Astrocyte (in vitro differentiated cells and primary cell): ENCODE measurements around the gene SELENOF.

ENCODE experiments used
- EZH2 ChIP-seq: IDR thresholded peaks from 2 replicates; pipeline ENCODE4 v1.6.1; 2012; ENCODE audit warnings: mild to moderate bottlenecking, low read length, inconsistent platforms; ENCODE audit not compliant: insufficient read depth
- TF ChIP-seq, protein P1 (sequence below): IDR thresholded peaks from 2 replicates; pipeline ENCODE4 v1.5.1; 2011; ENCODE audit warnings: low read depth, mild to moderate bottlenecking, inconsistent platforms, low read length, moderate library complexity; ENCODE audit not compliant: insufficient read depth

DNA sequence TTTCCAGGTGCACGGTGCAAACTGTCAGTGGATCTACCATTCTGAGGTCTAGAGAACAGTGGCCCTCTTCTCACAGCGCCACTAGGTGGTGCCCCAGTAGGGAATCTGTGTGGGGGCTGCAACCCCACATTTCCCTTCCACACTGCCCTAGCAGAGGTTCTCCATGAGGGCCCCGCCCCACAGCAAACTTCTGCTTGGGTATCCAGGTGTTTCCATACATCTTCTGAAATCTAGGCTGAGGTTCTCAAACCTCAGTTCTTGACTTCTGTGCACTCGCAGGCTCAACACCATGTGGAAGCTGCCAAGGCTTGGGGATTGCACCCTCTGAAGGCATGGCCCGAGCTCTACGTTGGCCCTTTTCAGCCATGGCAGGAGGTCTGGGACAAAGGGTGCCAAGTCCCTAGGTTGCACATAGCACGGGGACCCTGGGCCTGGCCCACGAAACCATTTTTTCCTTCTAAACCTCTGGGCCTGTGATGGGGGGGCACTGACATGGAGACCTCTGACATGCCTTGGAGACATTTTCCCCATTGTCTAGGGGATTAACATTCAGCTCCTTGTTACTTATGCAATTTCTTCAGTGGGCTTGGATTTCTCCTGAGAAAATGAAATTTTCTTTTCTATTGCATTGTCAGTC, 10.5 kb upstream of the SELENOF start:
- TF ChIP-seq, protein P1, sequence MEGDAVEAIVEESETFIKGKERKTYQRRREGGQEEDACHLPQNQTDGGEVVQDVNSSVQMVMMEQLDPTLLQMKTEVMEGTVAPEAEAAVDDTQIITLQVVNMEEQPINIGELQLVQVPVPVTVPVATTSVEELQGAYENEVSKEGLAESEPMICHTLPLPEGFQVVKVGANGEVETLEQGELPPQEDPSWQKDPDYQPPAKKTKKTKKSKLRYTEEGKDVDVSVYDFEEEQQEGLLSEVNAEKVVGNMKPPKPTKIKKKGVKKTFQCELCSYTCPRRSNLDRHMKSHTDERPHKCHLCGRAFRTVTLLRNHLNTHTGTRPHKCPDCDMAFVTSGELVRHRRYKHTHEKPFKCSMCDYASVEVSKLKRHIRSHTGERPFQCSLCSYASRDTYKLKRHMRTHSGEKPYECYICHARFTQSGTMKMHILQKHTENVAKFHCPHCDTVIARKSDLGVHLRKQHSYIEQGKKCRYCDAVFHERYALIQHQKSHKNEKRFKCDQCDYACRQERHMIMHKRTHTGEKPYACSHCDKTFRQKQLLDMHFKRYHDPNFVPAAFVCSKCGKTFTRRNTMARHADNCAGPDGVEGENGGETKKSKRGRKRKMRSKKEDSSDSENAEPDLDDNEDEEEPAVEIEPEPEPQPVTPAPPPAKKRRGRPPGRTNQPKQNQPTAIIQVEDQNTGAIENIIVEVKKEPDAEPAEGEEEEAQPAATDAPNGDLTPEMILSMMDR = no peak
- TF ChIP-seq EZH2 = no peak
